GM12878 (cell line): ENCODE data around the gene STXBP2. TPM values are rescaled to one million over a fixed set of nuclear protein-coding genes. Genes with fewer than 3 reads are reported as not detected.

Experiments used
- ATAC-seq: fragments of 200-7000 bp; cut with Tn5 transposase; 3 replicates; pipeline ENCODE4 v1.9.1; 2020; ENCODE audit warnings: mild to moderate bottlenecking, moderate library complexity
- BruUV-seq: library from RNA; stranded (reverse); fragments of 400-500 nt; replicated peaks from 2 replicates; lab custom pipeline; 2021; lab: Mats Ljungman, UMichigan
- CTCF ChIA-PET: fragments of 300-600 bp; sonication (Branson Sonifier 250); formaldehyde crosslinking; extraction: SDS; loops from one replicate; lab custom pipeline; 2021; ENCODE audit warnings: inconsistent platforms; lab: Yijun Ruan, JAX
- POLR2A ChIA-PET: fragments of 350-600 bp; formaldehyde crosslinking; extraction: SDS; loops from one replicate; lab custom pipeline; 2021; ENCODE audit warnings: inconsistent platforms; lab: Charles Lee
- RAD21 ChIA-PET: fragments of 300-600 bp; sonication (Branson Sonifier 250); formaldehyde crosslinking; loops from one replicate; lab custom pipeline; 2023; ENCODE audit warnings: antibody characterized with exemption; ENCODE audit not compliant: unreplicated experiment; lab: Charles Lee
- SMC1A ChIA-PET: fragments of 300-600 bp; sonication (Branson Sonifier 250); formaldehyde crosslinking; loops from one replicate; lab custom pipeline; 2023; ENCODE audit not compliant: unreplicated experiment, uncharacterized antibody; lab: Charles Lee
- DNase-seq: peaks from one replicate; pipeline ENCODE4 v3.0.0-alpha.2; 2011; ENCODE audit warnings: low read depth, low spot score
- FAIRE-seq: peaks from 3 replicates; lab custom pipeline; 2011; peaks lifted over from hg19 to GRCh38; lab: Jason Lieb, UNC
- H2AFZ ChIP-seq: 2 replicates; pipeline ENCODE4 v1.6.0; 2011; ENCODE audit warnings: low read depth, low read length, control low read depth; ENCODE audit not compliant: control insufficient read depth
- H3K27ac ChIP-seq: 2 replicates; pipeline ENCODE4 v1.5.1; 2011; ENCODE audit warnings: control low read depth; ENCODE audit not compliant: control insufficient read depth, insufficient read depth
- H3K27me3 ChIP-seq, 2 experiments: replicated peaks in 1 of 2; 2 replicates each; pipeline versions ENCODE4 v1.6.0 to v1.6.1; 2011; ENCODE audit warnings: low read length in 1 of 2; ENCODE audit not compliant: control insufficient read depth in 2 of 2, insufficient read depth in 2 of 2
- H3K36me3 ChIP-seq, 2 experiments: 2 replicates each; pipeline ENCODE4 v1.5.1; 2011; ENCODE audit warnings: low read length in 1 of 2; ENCODE audit not compliant: control insufficient read depth in 2 of 2, insufficient read depth in 2 of 2
- H3K4me1 ChIP-seq: 2 replicates; pipeline ENCODE4 v1.6.1; 2011; ENCODE audit warnings: mild to moderate bottlenecking, low read length, moderate library complexity, mixed read lengths; ENCODE audit not compliant: control insufficient read depth, insufficient read depth
- H3K4me2 ChIP-seq: 2 replicates; pipeline ENCODE4 v1.6.0; 2011; ENCODE audit warnings: control low read depth; ENCODE audit not compliant: control insufficient read depth, insufficient read depth
- H3K4me3 ChIP-seq: fragments of 200-600 bp; sonication (generic); 2 replicates; pipeline ENCODE4 v1.5.1; 2016
- H3K79me2 ChIP-seq: 2 replicates; pipeline ENCODE4 v1.6.0; 2011; ENCODE audit warnings: low read length; ENCODE audit not compliant: control insufficient read depth, insufficient read depth
- H3K9ac ChIP-seq: 2 replicates; pipeline ENCODE4 v1.8.0; 2011; ENCODE audit warnings: low read length, control low read depth, mixed read lengths; ENCODE audit not compliant: control insufficient read depth, insufficient read depth
- H3K9me3 ChIP-seq: replicated peaks from 3 replicates; pipeline ENCODE4 v1.5.1; 2011; ENCODE audit warnings: mild to moderate bottlenecking, low read length; ENCODE audit not compliant: control insufficient read depth, insufficient read depth
- H4K20me1 ChIP-seq: 2 replicates; pipeline ENCODE4 v1.6.0; 2011; ENCODE audit not compliant: control insufficient read depth, insufficient read depth
- CEBPB ChIP-seq, 2 experiments: fragments of 150-350 bp in 1 of 2; IDR thresholded peaks; 2 replicates each; pipeline ENCODE4 v1.6.1; 2012 to 2014; ENCODE audit warnings: low read depth in 2 of 2, low read length in 2 of 2, borderline replicate concordance in 1 of 2, inconsistent platforms in 1 of 2
- CEBPZ ChIP-seq: fragments of 150-350 bp; IDR thresholded peaks from 2 replicates; pipeline ENCODE4 v1.6.1; 2016; ENCODE audit warnings: low read depth, low read length
- CHD1 ChIP-seq: IDR thresholded peaks from 2 replicates; pipeline ENCODE4 v1.6.1; 2012; ENCODE audit warnings: low read depth, low read length, improper control_type of control experiment
- EP300 ChIP-seq, 2 experiments: fragments of 150-350 bp in 1 of 2; IDR thresholded peaks; 2 replicates each; pipeline ENCODE4 v1.6.1; 2011 to 2012; ENCODE audit warnings: low read depth in 2 of 2, low read length in 2 of 2, borderline replicate concordance in 1 of 2, improper control_type of control experiment in 1 of 2, inconsistent platforms in 1 of 2; ENCODE audit not compliant: control insufficient read depth in 1 of 2
- ESRRA ChIP-seq: IDR thresholded peaks from 2 replicates; pipeline ENCODE4 v1.6.1; 2012; ENCODE audit warnings: mild to moderate bottlenecking, low read length, improper control_type of control experiment
- HCFC1 ChIP-seq: fragments of 150-350 bp; IDR thresholded peaks from 2 replicates; pipeline ENCODE4 v1.6.1; 2014; ENCODE audit warnings: low read length
- LARP7 ChIP-seq: fragments of 450-650 bp; IDR thresholded peaks from 2 replicates; pipeline ENCODE4 v1.6.1; 2017; ENCODE audit warnings: mild to moderate bottlenecking
- MEF2B ChIP-seq: fragments of 450-650 bp; IDR thresholded peaks from 2 replicates; pipeline ENCODE4 v1.6.1; 2018; ENCODE audit warnings: mild to moderate bottlenecking, moderate library complexity; ENCODE audit not compliant: partially characterized antibody, poor library complexity, severe bottlenecking
- MTA3 ChIP-seq: IDR thresholded peaks from 2 replicates; pipeline ENCODE4 v1.6.1; 2012; ENCODE audit warnings: low read length, inconsistent platforms, borderline replicate concordance
- RAD21 ChIP-seq: IDR thresholded peaks from 2 replicates; pipeline ENCODE4 v1.6.1; 2011; ENCODE audit warnings: mild to moderate bottlenecking, low read depth, low read length, moderate library complexity; ENCODE audit not compliant: insufficient read depth
- RUNX3 ChIP-seq: IDR thresholded peaks from 2 replicates; pipeline ENCODE4 v1.6.1; 2012; ENCODE audit warnings: low read length, inconsistent platforms
- SMARCA5 ChIP-seq: fragments of 450-650 bp; IDR thresholded peaks from 2 replicates; pipeline ENCODE4 v1.6.1; 2017; ENCODE audit warnings: mild to moderate bottlenecking
- SP1 ChIP-seq: IDR thresholded peaks from one replicate; pipeline ENCODE4 v1.6.1; 2011; ENCODE audit warnings: low read depth, low read length
- SREBF2 ChIP-seq: IDR thresholded peaks from 2 replicates; pipeline ENCODE4 v1.6.1; 2012; ENCODE audit warnings: mild to moderate bottlenecking, low read length
- TCF7 ChIP-seq: IDR thresholded peaks from 2 replicates; pipeline ENCODE4 v1.6.1; 2014; ENCODE audit warnings: antibody characterized with exemption, borderline replicate concordance
- ZBED1 ChIP-seq: IDR thresholded peaks from 2 replicates; pipeline ENCODE4 v1.6.1; 2016; ENCODE audit warnings: borderline replicate concordance
- ZNF217 ChIP-seq: fragments of 450-650 bp; IDR thresholded peaks from 2 replicates; pipeline ENCODE4 v1.6.1; 2017; ENCODE audit warnings: antibody characterized with exemption, mild to moderate bottlenecking
- WGBS: methylation state at CpG from one replicate; pipeline ENCODE4 v1.1.6; 2016; ENCODE audit warnings: low lambda C conversion rate; ENCODE audit not compliant: insufficient replicate concordance, insufficient coverage; ENCODE audit errors: missing lambda C conversion rate; 5-methylcytosine and 5-hydroxymethylcytosine counted together
- in situ Hi-C: fragments of 300-500 bp; cut with MboI; formaldehyde crosslinking; loops from 9 replicates; pipeline ENCODE4 v1.14.3; 2018; ENCODE audit warnings: mixed read lengths
- intact Hi-C: fragments of 100-400 bp; cut with micrococcal nuclease; formaldehyde crosslinking; loops from one replicate; pipeline ENCODE4 v1.14.2; 2022; ENCODE audit not compliant: unreplicated experiment
- polyA plus RNA-seq, 11 experiments: library from polyadenylated mRNA; depleted of rRNA in 4 of 11; unstranded in 6 of 11; stranded (reverse) in 5 of 11; fragments of >200 nt; fragmentation: Nextera tagmentation in 4 of 11; fragmentation: Illumina TruSeq in 1 of 11; extraction: Ambion mirVana in 4 of 11; extraction: Trizol in 1 of 11; gene quantifications; 1 replicate in 1 of 11; 2 replicates in 10 of 11; pipeline versions ENCODE4 v1.2.1 to v1.2.3, GENCODE V29; 2011 to 2016; ENCODE audit warnings: inconsistent platforms in 2 of 11, missing spikeins in 2 of 11, low read depth in 1 of 11
- total RNA-seq, 4 experiments: library from RNA; depleted of rRNA in 3 of 4; stranded (reverse); fragments of >200 nt in 3 of 4; fragmentation: Illumina TruSeq in 1 of 4; extraction: Trizol in 1 of 4; gene quantifications; 2 replicates each; pipeline versions ENCODE4 v1.2.1 to v1.2.3, GENCODE V29; 2013 to 2021
- TF ChIP-seq, protein P1 (sequence below): IDR thresholded peaks from 2 replicates; pipeline ENCODE4 v1.6.1; 2012; ENCODE audit warnings: low read length, inconsistent platforms
- TF ChIP-seq, protein P2 (sequence below): IDR thresholded peaks from 2 replicates; pipeline ENCODE4 v1.6.1; 2012; ENCODE audit warnings: low read depth, low read length, improper control_type of control experiment

STXBP2 gene
- total and polyA plus RNA-seq, 10 of the 15 experiments (the other 5 are each of a cell fraction or from before 2014, with no cell fraction given), result 2.6 to 111 (median 61.4) TPM

DNA sequence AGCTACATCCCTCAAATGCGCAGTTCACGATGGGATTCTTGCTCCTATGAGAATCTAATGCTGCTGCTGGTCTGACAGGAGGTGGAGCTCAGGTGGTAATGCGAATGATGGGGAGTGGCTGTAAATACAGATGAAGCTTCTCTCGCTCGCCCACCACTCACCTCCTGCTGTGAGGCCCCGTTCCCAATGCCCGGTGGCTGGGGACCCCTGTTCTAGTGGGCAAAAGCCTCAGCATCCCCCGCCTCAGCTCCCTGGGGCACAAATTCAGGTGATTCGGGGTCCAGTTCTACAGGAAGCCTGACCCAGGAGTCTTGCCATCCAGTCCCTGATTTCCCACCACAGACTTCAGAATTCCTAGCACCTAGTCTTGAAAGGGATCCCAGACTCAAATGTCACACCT is 35.6 kb downstream of the STXBP2 start:
- intact Hi-C loops, result loop anchor here (10.0 kb wide), 1 partner anchor 288 kb away; no protein-coding TSS in a partner anchor

More for the DNA sequence above, 35.6 kb downstream of the STXBP2 start:
- Histone ChIP-seq H3K27me3 (peaks cover 4 to 7% of the 10 kb centered on the region in 2 experiments; a peak in 3 of 4 replicates), H3K9me3 (no peaks in the 10 kb centered on the region; the same call in 2 of the 3 replicates), H3K4me3 (no peak overlapping the region), H3K36me3 (no peaks in the 10 kb centered on the region), H3K27ac (no peak overlapping the region), H3K4me1 (peaks cover 17% of the 10 kb centered on the region), H3K9ac (no peak overlapping the region), H3K4me2 (no peak overlapping the region), H3K79me2 (no peaks in the 10 kb centered on the region), H4K20me1 (no peaks in the 10 kb centered on the region), H2AFZ (no peak overlapping the region)
- DNase-seq (no peak), FAIRE-seq (no peak), ATAC-seq (no peak)
- no peak for TF ChIP-seq SP1
- no peak for TF ChIP-seq SREBF2
- no peak for TF ChIP-seq CHD1
- TF ChIP-seq CEBPZ, result no peak
- TF ChIP-seq ZBED1, result no peak
- TF ChIP-seq, protein P1, sequence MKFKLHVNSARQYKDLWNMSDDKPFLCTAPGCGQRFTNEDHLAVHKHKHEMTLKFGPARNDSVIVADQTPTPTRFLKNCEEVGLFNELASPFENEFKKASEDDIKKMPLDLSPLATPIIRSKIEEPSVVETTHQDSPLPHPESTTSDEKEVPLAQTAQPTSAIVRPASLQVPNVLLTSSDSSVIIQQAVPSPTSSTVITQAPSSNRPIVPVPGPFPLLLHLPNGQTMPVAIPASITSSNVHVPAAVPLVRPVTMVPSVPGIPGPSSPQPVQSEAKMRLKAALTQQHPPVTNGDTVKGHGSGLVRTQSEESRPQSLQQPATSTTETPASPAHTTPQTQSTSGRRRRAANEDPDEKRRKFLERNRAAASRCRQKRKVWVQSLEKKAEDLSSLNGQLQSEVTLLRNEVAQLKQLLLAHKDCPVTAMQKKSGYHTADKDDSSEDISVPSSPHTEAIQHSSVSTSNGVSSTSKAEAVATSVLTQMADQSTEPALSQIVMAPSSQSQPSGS, result no peak
- TF ChIP-seq MTA3, result no peak
- no peak for TF ChIP-seq MEF2B
- TF ChIP-seq TCF7, result no peak
- TF ChIP-seq EP300 (IDR thresholded peaks at IDR 0.05; ENCODE audit: borderline replicate concordance in 1 of 2, control insufficient read depth in 1 of 2, low read depth in 2 of 2, low read length in 2 of 2), result no peak
- no peak for TF ChIP-seq HCFC1
- no peak for TF ChIP-seq CEBPB (IDR thresholded peaks at IDR 0.05; ENCODE audit: borderline replicate concordance in 1 of 2, low read depth in 2 of 2, low read length in 2 of 2)
- TF ChIP-seq RAD21, result no peak
- TF ChIP-seq, protein P2, sequence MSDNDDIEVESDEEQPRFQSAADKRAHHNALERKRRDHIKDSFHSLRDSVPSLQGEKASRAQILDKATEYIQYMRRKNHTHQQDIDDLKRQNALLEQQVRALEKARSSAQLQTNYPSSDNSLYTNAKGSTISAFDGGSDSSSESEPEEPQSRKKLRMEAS, result no peak
- no peak for TF ChIP-seq RUNX3
- no peak for TF ChIP-seq ZNF217
- TF ChIP-seq SMARCA5, result no peak
- no peak for TF ChIP-seq ESRRA
- no peak for TF ChIP-seq LARP7
- POLR2A ChIA-PET, result no interaction called here
- SMC1A ChIA-PET, result interaction anchor here (0.8 kb wide), 1 partner anchor 104 kb away, joined by 5 read pairs; no protein-coding TSS in a partner anchor
- RAD21 ChIA-PET, result no interaction called here
- WGBS, result 37% methylated on average over 9 of the region's 9 CpGs
- no TSS peak for BruUV-seq
- in situ Hi-C loops, result no loop called here
- CTCF ChIA-PET, result interaction anchor here (1.0 kb wide), 1 partner anchor 20 kb away, joined by 3 read pairs; no protein-coding TSS in a partner anchor
